RKO (cell line): ENCODE measurements around the gene OTOG.

ENCODE experiments used
- DNase-seq: peaks from one replicate; pipeline ENCODE4 v3.0.0-alpha.2; 2016; ENCODE audit warnings: low spot score

The OTOG gene

GRCh38 chr11:17540807-17541206, 6.3 kb upstream of the OTOG start:
- DNase-seq, result no peak

- DNase-seq, result no peak
Measured at GRCh38 chr11:17541330-17541885, 5.7 kb upstream of the OTOG start.

- no peak for DNase-seq
Measured at GRCh38 chr11:17542249-17542648, 4.8 kb upstream of the OTOG start.

- no peak for DNase-seq
Measured at GRCh38 chr11:17543041-17543440, 4.0 kb upstream of the OTOG start.

- DNase-seq, result no peak
Measured at GRCh38 chr11:17543574-17544180, 3.4 kb upstream of the OTOG start.

GRCh38 chr11:17544181-17544622, 2.9 kb upstream of the OTOG start, which contains the start of gene USH1C:
USH1C (minus strand) TSS chr11:17544416; CDS start chr11:17544307, 109 bp downstream.
- peak; percentile 22 for DNase-seq

GRCh38 chr11:17546240-17546639, 819 bp upstream of the OTOG start:
- no peak for DNase-seq

- no peak for DNase-seq
Measured at GRCh38 chr11:17547932-17548331, 873 bp downstream of the OTOG start.

GRCh38 chr11:17548444-17548843, 1.4 kb downstream of the OTOG start:
- DNase-seq, result no peak

GRCh38 chr11:17550450-17551346, 3.6 kb downstream of the OTOG start:
- DNase-seq, result peak; percentile 20

- no peak for DNase-seq
Measured at GRCh38 chr11:17551347-17552040, 4.4 kb downstream of the OTOG start.

- no peak for DNase-seq
Measured at GRCh38 chr11:17552041-17552355, 4.9 kb downstream of the OTOG start.

GRCh38 chr11:17552392-17553248, 5.6 kb downstream of the OTOG start:
- DNase-seq, result peak; percentile 12

GRCh38 chr11:17553249-17553546, 6.1 kb downstream of the OTOG start:
- no peak for DNase-seq

GRCh38 chr11:17554487-17554886, 7.4 kb downstream of the OTOG start:
- no peak for DNase-seq

GRCh38 chr11:17556999-17557398, 9.9 kb downstream of the OTOG start:
- no peak for DNase-seq

- no peak for DNase-seq
Measured at GRCh38 chr11:17558025-17558780, 11.1 kb downstream of the OTOG start.

GRCh38 chr11:17558916-17559315, 11.9 kb downstream of the OTOG start:
- no peak for DNase-seq

GRCh38 chr11:17559341-17560087, 12.5 kb downstream of the OTOG start:
- DNase-seq, result no peak
